ENCODE data around the gene MROH9. TPM values are rescaled to one million over a fixed set of nuclear protein-coding genes. Genes with fewer than 3 reads are reported as not detected.

The MROH9 gene
- total RNA-seq, 1 experiment from 2014 or later, result not detected

DNA sequence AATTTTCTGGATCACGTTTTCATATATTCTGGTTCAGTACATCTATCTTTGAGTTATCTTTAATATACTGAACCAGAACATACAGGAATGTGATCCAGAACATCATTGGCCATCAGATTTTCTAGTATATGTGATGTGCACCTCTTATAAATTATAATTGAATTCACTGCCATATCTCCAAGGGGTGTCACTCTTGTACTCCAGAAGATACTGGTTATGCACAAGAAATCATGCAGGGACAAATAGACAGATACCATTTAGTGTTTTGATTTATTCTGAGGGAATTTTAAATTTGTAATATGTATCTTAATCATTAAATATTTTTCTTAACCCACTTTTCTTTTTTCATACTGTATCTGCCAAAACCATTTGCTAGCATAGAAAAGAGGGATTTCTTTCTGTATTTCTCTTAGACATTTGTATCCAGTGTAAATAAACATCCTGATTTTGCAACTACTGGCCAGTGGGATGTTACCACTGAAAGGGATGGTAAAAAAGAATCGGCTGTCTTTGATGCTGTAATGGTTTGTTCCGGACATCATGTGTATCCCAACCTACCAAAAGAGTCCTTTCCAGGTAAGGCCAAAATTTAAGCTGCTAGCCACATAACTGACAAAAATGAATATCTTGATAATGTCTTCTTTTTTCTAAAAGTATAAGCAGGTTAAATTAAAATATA, 172.1 kb downstream of the MROH9 start:
- no peak overlapping the region for H4K5ac ChIP-seq (ENCODE audit: insufficient read length, low read depth, low read length)

More for the DNA sequence above, 172.1 kb downstream of the MROH9 start:
- Histone ChIP-seq H3K9ac (ENCODE audit: extremely low read depth, insufficient read length, low read length) (no peak overlapping the region), H4K8ac (replicated peaks; ENCODE audit: insufficient read length, low read depth, low read length) (no peak overlapping the region), H3K4me2 (ENCODE audit: insufficient read depth, insufficient read length, low read length) (no peak overlapping the region), H2AK5ac (ENCODE audit: insufficient read length, low read length) (no peak overlapping the region), H3K14ac (ENCODE audit: insufficient read depth, low read length) (no peak overlapping the region), H3K79me2 (ENCODE audit: insufficient read depth, low read length) (no peaks in the 10 kb centered on the region), H3K79me1 (ENCODE audit: insufficient read depth, low read depth, low read length, poor library complexity, severe bottlenecking) (no peaks in the 10 kb centered on the region), H2BK120ac (ENCODE audit: low read depth, low read length, poor library complexity, severe bottlenecking) (no peak overlapping the region), H3K4ac (ENCODE audit: low read depth, low read length) (no peak overlapping the region), H3K18ac (ENCODE audit: insufficient read length, low read depth, low read length) (no peak overlapping the region), H3K9me3 (ENCODE audit: control insufficient read depth, low read depth, low read length) (no peaks in the 10 kb centered on the region), H4K91ac (ENCODE audit: insufficient read length, low read depth, low read length) (no peak overlapping the region), H2AFZ (ENCODE audit: low read length) (no peak overlapping the region), H3K56ac (ENCODE audit: insufficient read length, low read depth, low read length) (no peak overlapping the region), H4K20me1 (ENCODE audit: control insufficient read depth, insufficient read depth, insufficient read length) (no peaks in the 10 kb centered on the region), H3T11ph (ENCODE audit: low read length) (no peak overlapping the region), H3K27me3 (ENCODE audit: insufficient read depth, low read length) (no peaks in the 10 kb centered on the region), H2BK12ac (ENCODE audit: insufficient read length, low read depth, low read length) (no peak overlapping the region), H3K4me1 (ENCODE audit: insufficient read depth, low read length) (no peaks in the 10 kb centered on the region; the same call in 1 of the 2 replicates), H3K23ac (ENCODE audit: insufficient read length, low read depth, low read length) (no peak overlapping the region), H3K23me2 (ENCODE audit: insufficient read length, low read depth, low read length, poor library complexity, severe bottlenecking) (no peaks in the 10 kb centered on the region), H2BK20ac (ENCODE audit: low read depth, low read length, poor library complexity, severe bottlenecking) (no peak overlapping the region), H2BK15ac (ENCODE audit: low read depth, low read length) (no peak overlapping the region), H3K27ac (ENCODE audit: insufficient read length, low read depth, low read length) (no peak overlapping the region), H2BK5ac (ENCODE audit: insufficient read length, low read length) (no peak overlapping the region)
- no peak for DNase-seq
- TF ChIP-seq, protein P1, sequence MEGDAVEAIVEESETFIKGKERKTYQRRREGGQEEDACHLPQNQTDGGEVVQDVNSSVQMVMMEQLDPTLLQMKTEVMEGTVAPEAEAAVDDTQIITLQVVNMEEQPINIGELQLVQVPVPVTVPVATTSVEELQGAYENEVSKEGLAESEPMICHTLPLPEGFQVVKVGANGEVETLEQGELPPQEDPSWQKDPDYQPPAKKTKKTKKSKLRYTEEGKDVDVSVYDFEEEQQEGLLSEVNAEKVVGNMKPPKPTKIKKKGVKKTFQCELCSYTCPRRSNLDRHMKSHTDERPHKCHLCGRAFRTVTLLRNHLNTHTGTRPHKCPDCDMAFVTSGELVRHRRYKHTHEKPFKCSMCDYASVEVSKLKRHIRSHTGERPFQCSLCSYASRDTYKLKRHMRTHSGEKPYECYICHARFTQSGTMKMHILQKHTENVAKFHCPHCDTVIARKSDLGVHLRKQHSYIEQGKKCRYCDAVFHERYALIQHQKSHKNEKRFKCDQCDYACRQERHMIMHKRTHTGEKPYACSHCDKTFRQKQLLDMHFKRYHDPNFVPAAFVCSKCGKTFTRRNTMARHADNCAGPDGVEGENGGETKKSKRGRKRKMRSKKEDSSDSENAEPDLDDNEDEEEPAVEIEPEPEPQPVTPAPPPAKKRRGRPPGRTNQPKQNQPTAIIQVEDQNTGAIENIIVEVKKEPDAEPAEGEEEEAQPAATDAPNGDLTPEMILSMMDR (conservative IDR thresholded peaks at IDR 0.05), result no peak
- Mint-ChIP-seq H3K27me3 (ENCODE audit: low read depth) (no peaks in the 10 kb centered on the region), H3K4me1 (peaks cover 7 to 8% of the 10 kb centered on the region in 2 experiments), H3K4me3 (no peak overlapping the region), H3K27ac (no peak overlapping the region), H3K9me3 (no peaks in the 10 kb centered on the region), H3K36me3 (ENCODE audit: insufficient read depth in 1 of 3, low read depth in 3 of 3) (no peaks in the 10 kb centered on the region)
- no CpG with 5 or more reads among the region's 3 CpGs for WGBS (ENCODE audit: extremely low coverage, insufficient read length, low lambda C conversion rate)
